Endometrial microvascular endothelial cells (primary cell): ENCODE measurements around the gene POLDIP2. TPM values are rescaled to one million over a fixed set of nuclear protein-coding genes. Genes with fewer than 3 reads are reported as not detected.

Source experiments
- in situ Hi-C: cut with HindIII; loops from 2 replicates; pipeline ENCODE4 v1.10.0; 2017; ENCODE audit warnings: low sequenced_read_pairs, low pct_unique_long_range_greater_than_20kb; ENCODE audit errors: inconsistent ontology term
- total RNA-seq: library from RNA; depleted of rRNA; stranded (reverse); fragments of >200 nt; gene quantifications from one replicate; pipeline ENCODE4 v1.2.3, GENCODE V29; 2015; ENCODE audit errors: inconsistent ontology term

The POLDIP2 gene
- total RNA-seq, 1 donor from 2014 or later: 144 TPM

- in situ Hi-C loops: no loop called here
Measured at GRCh38 chr17:28391401-28391800, 34.1 kb upstream of the POLDIP2 start.

- in situ Hi-C loops: no loop called here
Measured at GRCh38 chr17:28390984-28391383, 33.7 kb upstream of the POLDIP2 start.

GRCh38 chr17:28390563-28390962 lies 33.2 kb upstream of the POLDIP2 start:
- in situ Hi-C loops: no loop called here

GRCh38 chr17:28390141-28390540 lies 32.8 kb upstream of the POLDIP2 start:
- in situ Hi-C loops: no loop called here

- in situ Hi-C loops: no loop called here
Measured at GRCh38 chr17:28388106-28388505, 30.8 kb upstream of the POLDIP2 start.

GRCh38 chr17:28386391-28386790 lies 29.1 kb upstream of the POLDIP2 start:
- in situ Hi-C loops: no loop called here

GRCh38 chr17:28385406-28385805 lies 28.1 kb upstream of the POLDIP2 start:
- in situ Hi-C loops: no loop called here

GRCh38 chr17:28385037-28385400 lies 27.7 kb upstream of the POLDIP2 start:
- in situ Hi-C loops: no loop called here

- in situ Hi-C loops: no loop called here
Measured at GRCh38 chr17:28384281-28385036, 27.1 kb upstream of the POLDIP2 start.

- in situ Hi-C loops: no loop called here
Measured at GRCh38 chr17:28381141-28381825, 24.0 kb upstream of the POLDIP2 start.

GRCh38 chr17:28379814-28380801 lies 22.8 kb upstream of the POLDIP2 start:
- in situ Hi-C loops: no loop called here

- in situ Hi-C loops: no loop called here
Measured at GRCh38 chr17:28372945-28373274, 15.6 kb upstream of the POLDIP2 start.

- in situ Hi-C loops: no loop called here
Measured at GRCh38 chr17:28372203-28372944, 15.0 kb upstream of the POLDIP2 start.

- in situ Hi-C loops: no loop called here
Measured at GRCh38 chr17:28371245-28372202, 14.2 kb upstream of the POLDIP2 start, which contains the start of gene SARM1. SARM1 (plus strand) TSS chr17:28371694; CDS start chr17:28372033, 339 bp downstream.

- in situ Hi-C loops: no loop called here
Measured at GRCh38 chr17:28370744-28371103, 13.4 kb upstream of the POLDIP2 start.

- in situ Hi-C loops: no loop called here
Measured at GRCh38 chr17:28370035-28370743, 12.9 kb upstream of the POLDIP2 start, which contains the start of gene VTN. VTN (minus strand) TSS chr17:28370307; CDS start chr17:28370203, 104 bp downstream.

GRCh38 chr17:28369684-28370034 lies 12.3 kb upstream of the POLDIP2 start:
- in situ Hi-C loops: no loop called here
